C4-2B (cell line): Measurements from ENCODE around the gene RAD21L1.

Experiments used
- H3K27ac ChIP-seq: fragments of 450-650 bp; 2 replicates; pipeline ENCODE4 v1.5.1; 2017
- CTCF ChIP-seq: fragments of 450-650 bp; conservative IDR thresholded peaks from 2 replicates; pipeline ENCODE4 v1.5.1; 2017; ENCODE audit warnings: mild to moderate bottlenecking
- ZFX ChIP-seq: fragments of 450-650 bp; IDR thresholded peaks from 2 replicates; pipeline ENCODE4 v1.6.1; 2017

The RAD21L1 gene

GRCh38 chr20:1184260-1184637 is 41.6 kb upstream of the RAD21L1 start:
- TF ChIP-seq ZFX = no peak
- TF ChIP-seq CTCF = no peak
- H3K27ac ChIP-seq = no peak overlapping the region

GRCh38 chr20:1184638-1185315 is 41.1 kb upstream of the RAD21L1 start, which contains the start of gene TMEM74B:
Gene TMEM74B, minus strand, starts transcription at chr20:1184981. Its CDS starts 1,180 bp downstream, at chr20:1183801.
- H3K27ac ChIP-seq = no peak within 1 kb of the TSS
- TF ChIP-seq ZFX (no peak), CTCF (no peak)

- no peak overlapping the region for H3K27ac ChIP-seq
These were observed 40.5 kb upstream of the RAD21L1 start for GRCh38 chr20:1185316-1185741.

GRCh38 chr20:1185790-1186334 is 40.0 kb upstream of the RAD21L1 start:
- no peak for TF ChIP-seq ZFX
- TF ChIP-seq CTCF = peak; percentile 68
- H3K27ac ChIP-seq = no peak overlapping the region

More at GRCh38 chr20:1185316-1185741, 40.5 kb upstream of the RAD21L1 start:
- no peak for TF ChIP-seq CTCF
- no peak for TF ChIP-seq ZFX

- no peak for TF ChIP-seq CTCF
- H3K27ac ChIP-seq = no peak overlapping the region
These were observed 39.4 kb upstream of the RAD21L1 start for GRCh38 chr20:1186367-1186991.

GRCh38 chr20:1187605-1188171 is 38.2 kb upstream of the RAD21L1 start:
- no peak overlapping the region for H3K27ac ChIP-seq
- no peak for TF ChIP-seq ZFX
- no peak for TF ChIP-seq CTCF

GRCh38 chr20:1188347-1188746 is 37.5 kb upstream of the RAD21L1 start:
- TF ChIP-seq ZFX = no peak
- TF ChIP-seq CTCF = no peak
- no peak overlapping the region for H3K27ac ChIP-seq
